WTC11 (cell line): Measurements from ENCODE around the gene MRPL44. TPM values are rescaled to one million over a fixed set of nuclear protein-coding genes. Genes with fewer than 3 reads are reported as not detected.

Experiments used
- ATAC-seq: fragments of 200-7000 bp; cut with Tn5 transposase; 2 replicates; pipeline ENCODE4 v1.10.0; 2021; ENCODE audit warnings: mild to moderate bottlenecking, moderate library complexity
- CTCF ChIA-PET: fragments of 300-600 bp; sonication (Branson Sonifier 250); formaldehyde crosslinking; loops from one replicate; lab custom pipeline; 2021; ENCODE audit warnings: antibody characterized with exemption; lab: Charles Lee
- POLR2A ChIA-PET: fragments of 350-600 bp; sonication (Branson Sonifier 250); formaldehyde crosslinking; loops from one replicate; lab custom pipeline; 2021; ENCODE audit warnings: antibody characterized with exemption; lab: Charles Lee
- DNase-seq: peaks from one replicate; pipeline ENCODE4 v3.0.0; 2021; ENCODE audit warnings: low spot score
- H3K27ac Mint-ChIP-seq: 2 replicates; pipeline ENCODE4 v1.8.0; 2021; ENCODE audit warnings: mixed read lengths
- H3K27me3 Mint-ChIP-seq: 2 replicates; pipeline ENCODE4 v1.8.0; 2021; ENCODE audit warnings: low read depth, mild to moderate bottlenecking, moderate library complexity, mixed read lengths
- H3K36me3 Mint-ChIP-seq: 2 replicates; pipeline ENCODE4 v1.8.0; 2021; ENCODE audit warnings: mixed read lengths
- H3K4me1 Mint-ChIP-seq: 2 replicates; pipeline ENCODE4 v1.8.0; 2022; ENCODE audit warnings: mixed read lengths
- H3K4me3 Mint-ChIP-seq: 2 replicates; pipeline ENCODE4 v1.8.0; 2021; ENCODE audit warnings: mild to moderate bottlenecking, moderate library complexity, mixed read lengths
- H3K9me3 Mint-ChIP-seq: 2 replicates; pipeline ENCODE4 v1.8.0; 2021; ENCODE audit warnings: mixed read lengths
- ELF4 ChIP-seq: sonication (generic); formaldehyde crosslinking; IDR thresholded peaks from 2 replicates; pipeline ENCODE4 v1.8.1; 2022; ENCODE audit warnings: low read depth, mild to moderate bottlenecking, moderate library complexity, missing genetic modification reagents
- ERG ChIP-seq: fragments of 250-450 bp; sonication (Bioruptor Pico); IDR thresholded peaks from 2 replicates; pipeline ENCODE4 v1.8.0; 2021; ENCODE audit warnings: mild to moderate bottlenecking
- HMGXB4 ChIP-seq: sonication (generic); formaldehyde crosslinking; IDR thresholded peaks from 2 replicates; pipeline ENCODE4 v1.8.1; 2023; ENCODE audit warnings: mild to moderate bottlenecking, moderate library complexity, missing genetic modification reagents
- JAZF1 ChIP-seq: fragments of 250-450 bp; sonication (Bioruptor Pico); IDR thresholded peaks from 2 replicates; pipeline ENCODE4 v1.9.0; 2021; ENCODE audit warnings: moderate library complexity, mild to moderate bottlenecking, inconsistent platforms
- KAT7 ChIP-seq: sonication (generic); formaldehyde crosslinking; IDR thresholded peaks from 2 replicates; pipeline ENCODE4 v1.8.1; 2023; ENCODE audit warnings: missing genetic modification reagents, mild to moderate bottlenecking, borderline replicate concordance
- NFE2L1 ChIP-seq: sonication (generic); formaldehyde crosslinking; IDR thresholded peaks from 2 replicates; pipeline ENCODE4 v1.8.1; 2023; ENCODE audit warnings: missing genetic modification reagents
- NR2C2 ChIP-seq: sonication (generic); formaldehyde crosslinking; IDR thresholded peaks from 2 replicates; pipeline ENCODE4 v1.8.0; 2022; ENCODE audit warnings: mild to moderate bottlenecking, missing genetic modification reagents
- PRRX2 ChIP-seq: fragments of 250-450 bp; sonication (Bioruptor Pico); IDR thresholded peaks from 2 replicates; pipeline ENCODE4 v1.8.0; 2021; ENCODE audit warnings: mild to moderate bottlenecking
- TEAD4 ChIP-seq: sonication (generic); formaldehyde crosslinking; IDR thresholded peaks from 2 replicates; pipeline ENCODE4 v1.8.0; 2022; ENCODE audit warnings: mild to moderate bottlenecking, missing genetic modification reagents
- TP53 ChIP-seq: sonication (generic); formaldehyde crosslinking; IDR thresholded peaks from 2 replicates; pipeline ENCODE4 v1.8.1; 2023; ENCODE audit warnings: mild to moderate bottlenecking, missing genetic modification reagents
- ZNF263 ChIP-seq: sonication (generic); formaldehyde crosslinking; IDR thresholded peaks from 2 replicates; pipeline ENCODE4 v1.8.1; 2022; ENCODE audit warnings: low read depth, mild to moderate bottlenecking, moderate library complexity, missing genetic modification reagents
- ZSCAN18 ChIP-seq: fragments of 250-450 bp; sonication (Bioruptor Pico); IDR thresholded peaks from 2 replicates; pipeline ENCODE4 v2.1.2; 2022; ENCODE audit warnings: mild to moderate bottlenecking, moderate library complexity
- total RNA-seq: library from RNA; stranded (reverse); gene quantifications from 3 replicates; pipeline ENCODE4 v1.2.3, GENCODE V29; 2021
- TF ChIP-seq, protein P1 (sequence below): sonication (generic); formaldehyde crosslinking; IDR thresholded peaks from 2 replicates; pipeline ENCODE4 v1.8.1; 2022; ENCODE audit warnings: low read depth, mild to moderate bottlenecking, moderate library complexity, missing genetic modification reagents, borderline replicate concordance
- TF ChIP-seq, protein P2 (sequence below): sonication (generic); formaldehyde crosslinking; IDR thresholded peaks from 2 replicates; pipeline ENCODE4 v1.8.1; 2023; ENCODE audit warnings: mild to moderate bottlenecking, missing genetic modification reagents

The MRPL44 gene
- total RNA-seq, 1 experiment from 2014 or later, result 55.3 TPM

GRCh38 chr2:223932816-223933800 lies 24.2 kb upstream of the MRPL44 start:
- peaks cover 1% of the 10 kb centered on the region for H3K9me3 Mint-ChIP-seq
- ATAC-seq (no peak), DNase-seq (no peak)
- H3K36me3 Mint-ChIP-seq, result peaks cover under 1% of the 10 kb centered on the region; the same call in 1 of the 2 replicates
- peaks cover 74% of the 10 kb centered on the region for H3K4me1 Mint-ChIP-seq
- CTCF ChIA-PET, result no interaction called here
- TF ChIP-seq HMGXB4 (CRISPR knock-in tag) (no peak), NFE2L1 (CRISPR knock-in tag) (no peak), ZSCAN18 (CRISPR knock-in tag) (no peak), ZNF263 (CRISPR knock-in tag) (no peak)
- TF ChIP-seq, protein P1, sequence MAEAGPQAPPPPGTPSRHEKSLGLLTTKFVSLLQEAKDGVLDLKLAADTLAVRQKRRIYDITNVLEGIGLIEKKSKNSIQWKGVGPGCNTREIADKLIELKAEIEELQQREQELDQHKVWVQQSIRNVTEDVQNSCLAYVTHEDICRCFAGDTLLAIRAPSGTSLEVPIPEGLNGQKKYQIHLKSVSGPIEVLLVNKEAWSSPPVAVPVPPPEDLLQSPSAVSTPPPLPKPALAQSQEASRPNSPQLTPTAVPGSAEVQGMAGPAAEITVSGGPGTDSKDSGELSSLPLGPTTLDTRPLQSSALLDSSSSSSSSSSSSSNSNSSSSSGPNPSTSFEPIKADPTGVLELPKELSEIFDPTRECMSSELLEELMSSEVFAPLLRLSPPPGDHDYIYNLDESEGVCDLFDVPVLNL (CRISPR knock-in tag), result no peak
- H3K27me3 Mint-ChIP-seq, result no peaks in the 10 kb centered on the region
- POLR2A ChIA-PET, result interaction anchor here (0.7 kb wide), 1 partner anchor 24 kb away, joined by 4 read pairs; no protein-coding TSS in a partner anchor
- H3K4me3 Mint-ChIP-seq, result no peak overlapping the region
- peak overlapping the region; percentile 34 for H3K27ac Mint-ChIP-seq

DNA sequence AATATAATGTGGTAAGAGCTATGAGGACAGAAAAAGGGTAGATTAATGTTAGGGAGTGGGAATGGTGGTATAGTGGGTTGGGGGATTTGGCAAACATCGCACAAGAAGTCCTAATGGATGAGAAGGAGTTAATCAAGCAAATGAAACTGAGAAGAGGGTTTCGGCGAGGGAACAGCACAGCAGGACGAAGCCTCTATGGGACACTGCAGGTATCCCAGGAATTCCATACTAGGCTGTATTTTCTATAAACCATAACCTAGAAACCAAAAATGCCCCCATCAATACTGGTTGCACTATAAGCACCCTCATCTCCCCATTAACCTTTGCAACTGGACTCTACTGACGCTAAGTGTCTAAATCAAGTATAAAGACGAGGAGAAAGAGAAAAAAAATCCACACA lies 22.4 kb upstream of the MRPL44 start:
- H3K4me1 Mint-ChIP-seq, result peaks cover 84% of the 10 kb centered on the region
- ATAC-seq (0 out of 2 replicates have a peak, but pooled peaks have one; percentile 15), DNase-seq (no peak)
- CTCF ChIA-PET, result no interaction called here
- H3K27me3 Mint-ChIP-seq, result peaks cover 3% of the 10 kb centered on the region; the same call in 1 of the 2 replicates
- no peaks in the 10 kb centered on the region for H3K9me3 Mint-ChIP-seq
- TF ChIP-seq TEAD4 (CRISPR knock-in tag), result no peak
- no peak for TF ChIP-seq ERG
- TF ChIP-seq PRRX2 (CRISPR knock-in tag), result no peak
- TF ChIP-seq, protein P2, sequence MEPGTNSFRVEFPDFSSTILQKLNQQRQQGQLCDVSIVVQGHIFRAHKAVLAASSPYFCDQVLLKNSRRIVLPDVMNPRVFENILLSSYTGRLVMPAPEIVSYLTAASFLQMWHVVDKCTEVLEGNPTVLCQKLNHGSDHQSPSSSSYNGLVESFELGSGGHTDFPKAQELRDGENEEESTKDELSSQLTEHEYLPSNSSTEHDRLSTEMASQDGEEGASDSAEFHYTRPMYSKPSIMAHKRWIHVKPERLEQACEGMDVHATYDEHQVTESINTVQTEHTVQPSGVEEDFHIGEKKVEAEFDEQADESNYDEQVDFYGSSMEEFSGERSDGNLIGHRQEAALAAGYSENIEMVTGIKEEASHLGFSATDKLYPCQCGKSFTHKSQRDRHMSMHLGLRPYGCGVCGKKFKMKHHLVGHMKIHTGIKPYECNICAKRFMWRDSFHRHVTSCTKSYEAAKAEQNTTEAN (CRISPR knock-in tag), result no peak
- TF ChIP-seq NR2C2, result no peak
- no peak for TF ChIP-seq ZSCAN18 (CRISPR knock-in tag)
- no peak for TF ChIP-seq ELF4 (CRISPR knock-in tag)
- TF ChIP-seq HMGXB4 (CRISPR knock-in tag), result no peak
- TF ChIP-seq TP53 (CRISPR knock-in tag), result no peak
- no peak for TF ChIP-seq KAT7 (CRISPR knock-in tag)
- no peak for TF ChIP-seq JAZF1
- TF ChIP-seq, all 79 proteins: peak for 0
- Mint-ChIP-seq H3K27ac (peak overlapping the region; percentile 24), H3K4me3 (no peak overlapping the region; the same call in 1 of the 2 replicates), H3K36me3 (peaks cover 7% of the 10 kb centered on the region)
- POLR2A ChIA-PET, result interaction anchor here (0.6 kb wide), 1 partner anchor 131 kb away, joined by 5 read pairs; no protein-coding TSS in a partner anchor
